NCI-H460 (cell line): Measurements from ENCODE around the gene CSNK1A1. TPM values are rescaled to one million over a fixed set of nuclear protein-coding genes. Genes with fewer than 3 reads are reported as not detected.

ENCODE experiments used
- DNase-seq: peaks from one replicate; pipeline ENCODE4 v3.0.0-alpha.2; 2016; ENCODE audit warnings: low read depth; ENCODE audit errors: extremely low read depth
- total RNA-seq: library from RNA; depleted of rRNA; stranded (reverse); fragments of >200 nt; shearing (Covaris generic); gene quantifications from 2 replicates; pipeline ENCODE4 v1.2.3, GENCODE V29; 2014

The CSNK1A1 gene
- total RNA-seq, 1 experiment from 2014 or later: 335 TPM

DNA sequence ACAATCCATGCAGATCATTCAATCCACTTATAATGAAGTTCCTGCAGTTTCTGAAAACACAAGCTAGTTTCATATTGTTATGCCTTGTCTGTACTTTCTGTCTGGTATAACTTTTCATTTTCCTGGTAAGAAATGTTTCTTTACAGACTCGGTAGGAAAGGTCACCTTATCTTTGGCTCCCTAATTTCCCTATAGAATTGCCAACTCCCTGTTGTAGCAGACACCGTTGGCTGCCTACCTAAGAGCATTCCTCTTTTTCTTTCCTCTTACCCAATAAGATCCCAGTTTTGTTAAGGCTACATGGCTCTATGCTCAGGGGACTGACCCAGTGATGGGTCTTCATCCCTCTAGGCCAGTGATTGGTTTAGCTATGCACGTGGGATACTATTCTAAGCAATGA, 23.9 kb upstream of the CSNK1A1 start:
- no peak for DNase-seq

DNA sequence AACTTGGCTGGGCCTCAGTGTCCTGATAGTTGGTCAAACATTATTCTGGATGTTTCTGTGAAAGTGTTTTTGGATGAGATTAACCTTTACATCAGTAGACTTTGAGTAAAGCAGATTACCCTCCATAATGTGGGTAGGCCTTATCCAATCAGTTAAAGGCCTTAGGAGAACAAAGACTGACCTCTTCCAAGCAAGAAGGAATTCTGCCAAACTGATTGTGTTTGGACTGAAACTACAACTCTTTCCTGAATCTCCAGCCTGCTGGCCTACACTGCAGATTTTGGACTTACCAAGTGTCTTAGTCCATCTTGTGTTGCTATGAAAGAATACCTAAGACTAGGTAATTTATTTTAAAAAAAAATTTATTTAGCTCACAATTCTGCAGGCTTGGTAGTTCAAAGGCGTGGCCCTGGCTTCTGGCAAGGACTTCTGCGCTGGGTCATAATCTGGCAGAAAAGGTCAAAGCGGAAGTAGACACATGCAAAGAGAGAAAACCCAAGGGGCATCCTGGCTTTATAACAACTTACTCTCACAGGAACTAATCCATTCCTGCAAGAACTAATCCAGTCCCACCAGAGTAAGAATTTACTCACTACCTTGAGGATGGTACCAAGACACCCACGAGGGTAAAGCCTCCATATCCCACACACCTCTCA, 21.5 kb upstream of the CSNK1A1 start:
- no peak for DNase-seq

DNA sequence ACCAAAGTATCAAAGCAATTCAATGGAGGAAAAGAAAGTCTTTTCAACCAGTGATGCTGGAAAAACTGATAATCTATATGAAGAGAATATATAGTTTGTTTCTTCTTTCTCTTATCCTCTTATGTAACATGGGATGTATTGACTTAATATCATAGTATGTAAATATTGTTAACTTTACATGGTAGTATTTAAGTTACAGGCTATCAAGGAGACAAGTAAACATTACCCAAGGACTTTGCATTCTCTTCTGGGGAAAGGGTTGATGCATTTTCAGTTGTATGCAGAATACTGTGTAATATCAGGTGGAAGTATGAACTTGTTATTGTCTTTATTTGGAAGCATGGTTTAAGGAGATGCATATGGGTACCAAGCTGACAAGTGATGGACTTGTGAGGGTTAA, 20.9 kb upstream of the CSNK1A1 start:
- no peak for DNase-seq

DNA sequence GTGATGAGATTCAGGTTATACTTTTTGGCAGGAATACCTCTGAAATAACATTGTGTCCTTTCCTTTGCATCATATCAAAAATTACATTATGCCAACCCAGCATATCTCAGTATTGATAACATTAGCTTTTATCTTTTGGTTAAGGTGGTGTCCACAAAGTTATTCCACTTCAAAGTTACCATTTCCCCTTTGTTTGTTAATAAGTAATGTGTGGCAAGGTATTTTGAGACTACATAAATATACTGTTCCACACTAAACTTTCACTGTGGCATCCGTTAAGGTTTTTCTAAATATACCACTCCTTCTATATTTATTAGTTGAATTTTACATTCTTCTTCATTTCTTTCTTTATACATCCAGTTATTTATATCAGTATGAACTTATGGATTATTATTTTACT, 16.0 kb upstream of the CSNK1A1 start:
- no peak for DNase-seq

DNA sequence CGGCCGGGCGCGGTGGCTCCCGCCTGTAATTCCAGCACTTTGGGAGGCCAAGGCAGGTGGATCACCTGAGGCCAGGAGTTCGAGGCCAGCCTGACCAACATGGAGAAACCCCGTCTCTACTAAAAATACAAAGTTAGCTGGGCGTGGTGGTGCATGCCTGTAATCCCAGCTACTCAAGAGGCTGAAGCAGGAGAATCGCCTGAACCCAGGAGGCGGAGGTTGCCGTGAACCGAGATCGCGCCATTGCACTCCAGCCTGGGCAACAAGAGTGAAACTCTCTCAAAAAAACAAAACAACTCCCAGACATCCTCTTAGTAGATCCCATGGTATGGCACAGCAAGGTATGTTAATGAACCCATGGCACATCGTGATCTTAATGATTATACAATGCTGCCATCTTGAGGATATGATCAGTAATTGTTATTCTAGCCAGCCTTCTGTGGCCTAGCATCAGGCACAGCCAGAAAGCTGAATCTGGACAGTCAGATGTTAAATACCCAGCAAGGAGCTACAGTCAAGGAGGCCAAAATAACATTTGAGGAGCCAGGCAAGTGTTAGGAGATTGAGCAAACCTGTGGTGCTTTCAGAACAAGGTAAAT, 13.4 kb upstream of the CSNK1A1 start:
- peak; percentile 86 for DNase-seq

DNA sequence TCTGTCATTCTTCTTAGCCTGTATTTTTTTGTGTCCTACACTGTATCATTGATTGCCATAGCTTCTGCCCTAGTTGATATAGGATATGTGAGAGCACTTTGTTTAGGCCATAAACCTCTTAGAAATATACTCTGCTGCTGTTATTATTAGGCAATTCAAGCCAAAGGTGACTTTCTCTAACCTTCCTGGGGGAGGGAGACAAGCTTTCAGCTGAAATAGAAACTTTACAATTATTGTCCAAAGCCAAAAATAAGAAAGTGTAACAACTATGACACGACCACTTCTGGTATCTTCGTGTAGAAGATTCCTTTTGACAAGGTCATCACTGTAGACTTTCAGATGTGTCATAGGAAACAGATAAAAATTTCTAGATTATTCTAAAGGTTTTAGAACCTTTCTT, 12.2 kb upstream of the CSNK1A1 start:
- no peak for DNase-seq

DNA sequence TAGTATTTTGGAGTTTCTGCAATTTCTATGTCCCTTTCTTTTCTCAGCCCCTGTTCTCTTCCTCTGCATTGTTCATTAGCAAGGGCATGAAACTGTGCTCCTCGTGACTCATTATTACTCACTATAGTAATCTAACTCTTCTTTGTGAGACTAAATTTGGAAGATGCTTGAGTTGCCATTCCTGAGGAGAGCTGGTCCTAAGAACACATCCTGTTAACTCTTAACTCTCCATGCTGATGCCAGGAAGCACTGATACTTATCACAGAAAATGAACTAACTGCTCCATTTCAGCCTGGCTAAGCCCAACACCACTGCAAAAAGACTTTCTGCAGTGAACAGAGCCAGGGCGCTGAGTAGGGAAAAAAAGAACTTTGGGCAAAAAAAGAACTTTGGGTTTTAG, 10.6 kb upstream of the CSNK1A1 start:
- DNase-seq: peak; percentile 91

DNA sequence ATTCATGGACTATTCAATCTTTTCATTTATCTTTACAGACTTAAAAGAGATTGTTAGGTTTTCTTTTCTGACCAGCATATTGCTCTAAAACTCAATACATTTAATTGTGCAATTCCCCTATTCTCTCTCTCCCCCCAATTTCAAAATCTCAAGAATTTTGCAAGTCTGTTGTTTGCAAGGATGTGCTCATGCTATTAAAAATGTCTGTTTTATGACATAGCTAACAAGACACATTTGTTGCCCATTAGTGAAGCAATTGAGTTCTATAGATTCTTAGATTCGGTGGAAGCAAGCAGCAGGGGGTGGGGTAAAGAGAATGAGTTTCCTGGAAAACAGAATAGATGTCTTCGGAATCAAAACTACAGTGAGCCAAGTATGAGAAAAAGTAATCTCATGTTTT, 8.5 kb upstream of the CSNK1A1 start:
- DNase-seq: no peak

DNA sequence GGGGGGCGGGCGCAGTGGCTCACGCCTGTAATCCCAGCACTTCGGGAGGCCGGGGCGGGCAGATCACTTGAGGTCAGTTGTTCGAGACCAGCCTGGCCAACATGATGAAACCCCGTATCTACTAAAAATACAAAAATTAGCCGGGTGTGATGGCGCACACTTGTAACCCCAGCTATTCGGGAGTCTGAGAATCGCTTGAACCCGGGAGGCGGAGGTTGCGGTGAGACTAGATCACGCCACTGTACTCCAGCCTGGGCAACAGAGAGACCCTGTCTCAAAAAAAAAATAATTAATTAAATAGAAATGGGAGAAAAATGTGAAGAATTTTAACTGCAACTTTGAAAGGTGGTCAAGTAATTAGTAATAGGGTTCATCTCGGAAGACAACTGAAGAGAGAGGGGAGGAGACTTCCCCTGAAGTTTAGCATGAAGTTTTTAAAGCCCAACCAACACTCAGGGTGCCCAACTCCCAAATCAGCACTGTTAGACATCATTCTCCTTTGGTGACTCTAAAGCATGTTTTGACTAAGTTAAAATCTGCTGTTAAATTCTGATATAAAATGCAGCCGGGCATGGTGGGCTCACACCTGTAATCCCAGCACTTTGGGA, 1.4 kb upstream of the CSNK1A1 start:
- no peak for DNase-seq

DNA sequence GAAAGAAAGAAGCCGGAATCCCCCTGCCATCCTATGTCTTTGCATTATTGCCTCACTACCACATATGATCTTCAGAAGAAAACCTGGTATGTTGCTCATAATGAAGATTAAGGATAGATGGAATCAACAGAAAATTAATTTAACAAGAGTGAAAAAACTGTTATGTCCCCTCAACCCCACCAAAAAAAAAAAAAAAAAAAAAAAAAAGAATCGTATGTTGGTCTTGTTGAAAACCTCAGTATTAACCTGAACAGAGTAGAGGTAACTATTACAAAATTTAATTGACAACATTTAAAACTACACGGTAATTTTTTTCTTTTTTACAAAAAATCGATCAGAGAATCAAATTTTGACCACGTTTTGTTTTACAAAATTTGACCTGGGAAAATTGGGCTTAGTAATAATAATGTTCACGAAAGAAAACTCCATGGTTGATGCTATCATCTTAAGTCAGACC, 827 bp upstream of the CSNK1A1 start:
- DNase-seq: no peak

DNA sequence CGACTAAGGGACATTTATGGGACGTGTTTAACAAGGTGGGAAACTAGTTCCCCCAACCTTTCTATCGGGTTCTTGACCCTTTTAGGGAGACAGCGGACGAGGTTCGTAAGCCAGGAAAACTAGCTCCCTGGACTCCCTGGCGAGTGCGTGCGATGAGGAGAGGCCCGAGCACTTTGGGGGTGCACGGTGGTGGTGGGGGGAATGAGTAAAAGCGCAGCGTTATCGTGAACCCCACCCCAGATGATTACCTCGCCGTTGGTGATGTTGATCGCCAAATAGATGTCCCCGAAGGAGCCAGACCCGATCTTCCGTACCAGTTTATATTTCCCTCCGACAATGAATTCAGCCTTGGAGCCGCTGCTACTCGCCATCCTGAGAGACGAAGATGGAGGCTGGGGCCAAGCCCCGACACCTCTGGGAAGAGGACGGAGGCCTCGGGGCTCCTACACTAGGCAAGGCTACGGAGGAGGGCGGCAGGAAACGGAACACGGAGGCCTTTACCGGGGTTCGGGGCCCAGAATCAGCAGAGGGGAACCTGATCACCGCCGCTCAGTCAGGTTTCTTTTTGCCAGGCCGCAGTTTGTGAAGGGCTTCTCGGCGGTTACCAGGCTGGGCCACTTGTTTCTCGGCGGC, 529 bp downstream of the CSNK1A1 start:
- DNase-seq: no peak

DNA sequence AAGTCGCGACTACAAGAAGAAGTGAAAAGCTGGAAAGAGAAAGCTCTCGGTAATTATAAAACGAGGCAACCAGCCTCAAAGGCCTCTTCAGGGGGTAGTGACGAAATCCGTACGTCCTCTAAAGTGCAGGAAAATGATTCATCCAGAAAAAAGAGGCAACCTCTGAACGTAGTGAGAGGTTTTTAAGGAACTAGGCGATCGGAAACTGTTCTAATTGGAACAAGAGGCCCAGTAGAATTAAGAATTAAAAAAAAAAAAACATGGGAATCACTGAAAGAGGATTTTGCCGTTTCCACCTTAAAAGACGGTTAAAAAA, 1.0 kb downstream of the CSNK1A1 start:
- no peak for DNase-seq

DNA sequence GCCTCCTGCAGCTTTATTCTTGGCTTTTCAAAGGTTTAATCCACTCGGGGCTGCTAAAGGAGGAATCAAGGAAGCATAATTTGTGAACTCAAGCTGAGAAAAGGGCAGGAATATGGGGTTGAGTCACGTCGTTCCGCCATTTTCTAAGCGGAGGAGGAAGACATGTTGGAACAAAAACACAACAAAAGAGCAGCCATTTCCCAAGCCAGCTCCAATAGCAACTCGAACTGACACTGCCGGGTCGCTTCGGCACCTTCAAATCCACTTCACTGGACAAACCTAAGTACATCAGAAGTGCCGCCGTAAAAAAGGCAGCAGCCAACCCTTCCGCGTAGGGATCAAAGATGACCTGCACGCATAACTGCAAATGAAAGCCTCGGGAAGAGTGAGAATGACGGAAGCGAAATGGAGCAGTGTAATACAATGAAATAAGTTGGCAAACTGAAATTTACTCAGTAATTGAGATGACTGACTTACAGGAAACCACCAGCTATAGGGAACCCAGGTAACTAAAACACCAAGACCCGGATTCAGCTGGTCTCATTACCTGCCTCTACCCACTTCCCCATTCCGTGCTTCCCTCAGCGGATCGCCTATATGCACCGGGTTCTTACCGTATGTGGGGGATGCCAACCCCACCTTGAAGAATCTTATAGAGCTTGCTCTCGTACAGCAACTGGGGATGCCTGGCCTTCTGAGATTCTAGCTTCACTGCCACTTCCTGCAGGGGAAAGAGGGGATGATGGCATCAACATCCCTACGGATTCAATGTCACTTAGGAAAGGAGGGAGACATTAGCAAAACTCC, 1.6 kb downstream of the CSNK1A1 start:
- peak; percentile 30 for DNase-seq

DNA sequence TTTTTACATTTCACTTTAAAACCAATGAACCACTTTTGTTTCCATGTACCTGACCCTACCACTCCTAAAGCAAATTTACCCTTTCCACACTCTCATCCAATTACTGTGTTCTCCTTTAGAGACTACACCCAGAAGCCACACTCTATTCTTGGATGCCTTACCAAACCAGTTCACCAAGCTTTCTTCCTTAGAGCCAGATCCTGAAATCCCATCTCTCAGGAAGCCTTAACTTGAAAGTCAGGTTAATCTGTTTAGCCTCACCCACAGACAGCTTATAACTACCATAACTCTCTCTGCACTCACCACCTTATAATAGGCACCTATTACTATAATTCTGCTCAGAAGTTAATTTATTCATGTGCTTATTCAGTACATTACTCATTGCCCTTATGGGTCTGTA, 4.3 kb downstream of the CSNK1A1 start:
- DNase-seq: no peak

DNA sequence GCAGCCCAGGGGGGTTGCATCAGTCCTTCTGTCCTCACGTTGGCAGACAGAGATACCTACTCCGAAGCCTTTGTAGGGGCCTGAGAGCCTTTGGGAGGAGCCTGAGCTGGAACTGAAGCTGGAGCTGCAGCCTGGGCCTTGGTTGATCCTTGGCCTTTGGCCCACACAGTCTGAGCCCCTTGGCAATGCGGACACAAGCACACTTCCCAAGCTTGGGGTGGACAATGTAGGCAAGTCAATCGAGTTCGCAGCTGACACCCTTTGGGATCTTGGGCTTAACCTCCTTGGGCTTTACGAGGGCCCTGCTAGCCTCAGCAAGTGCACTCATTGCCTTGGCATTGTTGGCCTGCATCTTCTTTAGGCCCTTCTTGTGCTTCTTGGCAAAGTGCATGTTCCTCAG, 5.9 kb downstream of the CSNK1A1 start:
- DNase-seq: no peak

DNA sequence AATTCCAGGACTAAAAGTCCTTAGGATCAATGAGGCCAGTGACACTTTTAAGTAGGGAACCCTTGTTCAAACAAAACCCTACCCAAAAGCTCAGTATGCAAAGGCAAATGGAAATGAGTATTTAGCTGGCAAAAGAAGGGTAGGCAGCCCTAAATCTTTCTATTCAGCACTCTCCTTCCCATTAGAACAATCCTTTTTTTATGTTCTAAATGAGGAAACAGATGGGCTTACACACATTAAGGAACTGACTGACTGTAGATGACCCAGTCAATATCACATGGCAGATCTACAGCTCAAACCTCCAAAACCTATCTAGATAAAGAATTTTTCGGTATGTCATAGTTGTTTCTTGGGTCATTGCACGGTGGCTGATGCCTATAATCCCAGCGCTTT, 7.2 kb downstream of the CSNK1A1 start:
- no peak for DNase-seq

DNA sequence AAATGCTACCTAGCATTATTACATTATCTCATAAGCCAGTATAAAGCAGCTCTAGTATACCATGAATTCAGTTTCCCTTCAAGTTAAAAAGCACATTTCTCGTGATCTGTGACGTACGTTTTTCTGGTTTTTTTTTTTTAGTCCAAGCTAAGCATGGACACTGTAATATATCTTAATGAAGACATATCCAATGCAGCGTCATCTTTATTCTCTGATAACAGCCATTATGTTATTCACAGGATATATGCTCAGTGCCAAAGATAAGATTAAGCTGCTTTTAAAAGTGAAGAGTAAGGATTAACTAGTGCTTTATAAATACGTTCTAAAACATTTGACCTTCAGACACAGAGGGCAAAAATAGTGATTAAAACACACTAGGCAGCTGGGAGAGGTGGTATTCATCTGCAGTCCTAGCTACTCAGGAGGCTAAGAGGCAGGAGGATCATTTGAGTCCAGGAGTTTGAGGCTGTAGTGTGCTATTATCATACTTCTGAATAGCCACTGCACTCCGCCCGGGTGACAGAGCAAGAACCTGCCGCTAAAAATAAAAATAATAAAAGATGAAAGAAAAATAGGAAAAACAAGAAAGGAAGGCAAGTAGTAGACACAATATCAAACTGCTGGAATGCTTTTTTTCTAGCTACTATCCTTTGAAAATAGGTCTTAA, 7.7 kb downstream of the CSNK1A1 start:
- DNase-seq: no peak

DNA sequence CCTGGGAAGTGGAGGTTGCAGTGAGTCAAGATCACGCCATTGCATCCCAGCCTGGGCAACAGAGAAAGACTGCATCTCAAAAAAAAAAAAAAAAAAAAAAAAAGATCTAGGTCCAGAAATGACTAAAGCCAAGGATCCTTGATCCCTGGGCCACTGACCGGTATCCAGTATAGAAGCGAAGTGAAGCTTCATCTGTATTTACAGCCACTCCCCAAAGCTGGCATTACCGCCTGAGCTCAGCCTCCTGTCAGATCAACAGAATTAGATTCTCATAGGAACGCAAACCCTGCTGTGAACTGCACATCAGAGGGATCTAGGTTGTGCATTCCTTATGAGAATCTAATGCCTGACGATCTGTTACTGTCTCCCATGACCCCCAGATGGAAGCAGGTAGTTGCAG, 9.3 kb downstream of the CSNK1A1 start:
- no peak for DNase-seq

DNA sequence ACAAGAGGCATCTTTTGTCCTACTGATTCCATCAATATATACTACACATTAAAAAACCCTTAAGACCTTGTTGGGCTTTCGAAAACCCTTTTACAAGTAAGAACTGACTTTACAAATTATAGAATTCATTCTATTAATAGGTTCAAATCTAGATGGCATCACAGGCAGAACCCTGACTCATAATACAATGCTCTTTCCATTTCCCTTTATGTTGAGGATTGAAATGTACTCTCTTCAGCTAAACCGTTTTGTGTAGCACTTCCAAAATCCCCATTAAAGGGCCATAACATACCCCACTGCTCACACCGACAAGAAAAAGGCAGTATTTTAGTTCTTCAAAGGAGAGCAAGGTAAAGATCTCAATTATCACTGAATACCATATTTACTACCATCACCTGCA, 11.2 kb downstream of the CSNK1A1 start:
- no peak for DNase-seq

DNA sequence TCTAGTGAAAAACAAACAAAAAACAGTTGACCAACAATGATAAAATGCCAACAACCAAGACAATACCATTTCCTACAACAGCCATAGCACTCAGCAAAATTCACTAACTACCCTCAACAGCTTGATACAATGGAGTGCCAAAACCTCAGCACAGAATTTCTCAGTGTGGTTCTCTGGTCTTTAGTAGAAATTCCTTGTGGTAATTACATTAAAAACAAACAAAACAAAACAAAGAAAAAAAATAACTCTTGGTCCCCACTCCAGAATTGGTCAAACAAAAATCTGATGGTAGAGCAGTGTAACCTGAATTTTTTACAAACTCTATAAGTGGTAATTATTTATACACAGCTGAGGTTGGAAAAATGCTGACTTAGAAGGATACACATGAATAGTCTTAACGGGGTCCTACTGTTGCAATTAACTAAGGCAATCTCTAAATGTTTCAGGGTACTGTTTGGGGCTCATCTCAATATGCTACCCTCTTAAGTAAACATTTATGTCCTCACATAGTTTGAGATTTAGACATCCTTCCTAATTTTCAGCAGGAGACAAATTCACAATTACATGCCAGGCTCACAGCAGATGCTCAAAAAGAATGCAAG, 13.8 kb downstream of the CSNK1A1 start:
- DNase-seq: no peak
